ENCODE measurements around the gene TNS1. TPM values are rescaled to one million over a fixed set of nuclear protein-coding genes. Genes with fewer than 3 reads are reported as not detected.
A peak's percentile ranks its signal among the peaks of the same experiment; 100 is the strongest.

TNS1 gene
- total RNA-seq, 1 experiment from 2014 or later: 1.5 TPM

- ChIA-PET POLR2A (ENCODE audit: unreplicated experiment) (no interaction called here), CTCF (no interaction called here)
- intact Hi-C loops (cut with micrococcal nuclease): no loop called here
- H3K79me2 ChIP-seq (ENCODE audit: low read length): no peaks in the 10 kb centered on the region
- H2AFZ ChIP-seq (ENCODE audit: low read length): no peak overlapping the region
- no peak overlapping the region for H3K4me3 ChIP-seq (ENCODE audit: low read length)
- BruUV-seq (replicated peaks): no TSS peak
- DNase-seq (peak; percentile 22), ATAC-seq (peak; percentile 38)
- H4K20me1 ChIP-seq (ENCODE audit: low read length): no peaks in the 10 kb centered on the region
- no peak overlapping the region for H3K4me2 ChIP-seq (ENCODE audit: low read length)
- peaks cover 78% of the 10 kb centered on the region for H3K27me3 ChIP-seq (ENCODE audit: low read length)
- no peaks in the 10 kb centered on the region for H3K4me1 ChIP-seq (ENCODE audit: insufficient read depth, low read length)
- H3K36me3 ChIP-seq (ENCODE audit: low read depth, low read length): no peaks in the 10 kb centered on the region
- H3K27ac ChIP-seq (ENCODE audit: low read length): no peak overlapping the region
- H3K9me2 ChIP-seq (replicated peaks; ENCODE audit: low read length): no peaks in the 10 kb centered on the region
- no peak for TF ChIP-seq CTCF (conservative IDR thresholded peaks at IDR 0.05; ENCODE audit: low read depth, low read length)
- TF ChIP-seq EZH2phosphoT487 (IDR thresholded peaks at IDR 0.05; ENCODE audit: borderline replicate concordance, low read length): no peak
- TF ChIP-seq EZH2 (IDR thresholded peaks at IDR 0.05; ENCODE audit: low read length, unreplicated experiment): no peak
- no peaks in the 10 kb centered on the region for H3F3A ChIP-seq (ENCODE audit: low read length, unreplicated experiment)
- H3K9me3 ChIP-seq (ENCODE audit: low read length): no peaks in the 10 kb centered on the region
- H3K9ac ChIP-seq (ENCODE audit: low read length): no peak overlapping the region
Measured at GRCh38 chr2:217934321-217935131, 68.3 kb downstream of the TNS1 start.

- Histone ChIP-seq H3K4me1 (ENCODE audit: insufficient read depth, low read length) (no peaks in the 10 kb centered on the region), H3K4me3 (ENCODE audit: low read length) (no peak overlapping the region), H3K27ac (ENCODE audit: low read length) (no peak overlapping the region), H3K9me2 (replicated peaks; ENCODE audit: low read length) (no peaks in the 10 kb centered on the region), H3F3A (ENCODE audit: low read length, unreplicated experiment) (no peaks in the 10 kb centered on the region), H4K20me1 (ENCODE audit: low read length) (no peaks in the 10 kb centered on the region), H3K9me3 (ENCODE audit: low read length) (no peaks in the 10 kb centered on the region), H3K9ac (ENCODE audit: low read length) (no peak overlapping the region), H3K36me3 (ENCODE audit: low read depth, low read length) (no peaks in the 10 kb centered on the region), H3K79me2 (ENCODE audit: low read length) (no peaks in the 10 kb centered on the region), H2AFZ (ENCODE audit: low read length) (no peak overlapping the region), H3K4me2 (ENCODE audit: low read length) (no peak overlapping the region), H3K27me3 (ENCODE audit: low read length) (peaks cover 76% of the 10 kb centered on the region)
- ATAC-seq: no peak
- POLR2A ChIA-PET (ENCODE audit: unreplicated experiment): no interaction called here
- no peak for TF ChIP-seq CTCF (conservative IDR thresholded peaks at IDR 0.05; ENCODE audit: low read depth, low read length)
- no peak for TF ChIP-seq EZH2 (IDR thresholded peaks at IDR 0.05; ENCODE audit: low read length, unreplicated experiment)
- BruUV-seq (replicated peaks): no TSS peak
- intact Hi-C loops (cut with micrococcal nuclease): no loop called here
- CTCF ChIA-PET: no interaction called here
- DNase-seq: no peak
Measured at GRCh38 chr2:217933617-217933993, 69.2 kb downstream of the TNS1 start.

- H3K27me3 ChIP-seq (ENCODE audit: low read length): peaks cover 70% of the 10 kb centered on the region
- H3K4me2 ChIP-seq (ENCODE audit: low read length): no peak overlapping the region
- H2AFZ ChIP-seq (ENCODE audit: low read length): no peak overlapping the region
Measured at GRCh38 chr2:217932803-217933616, 69.8 kb downstream of the TNS1 start.

More at GRCh38 chr2:217932803-217933616, 69.8 kb downstream of the TNS1 start:
- H3K9me3 ChIP-seq (ENCODE audit: low read length): no peaks in the 10 kb centered on the region
- POLR2A ChIA-PET (ENCODE audit: unreplicated experiment): no interaction called here
- no TSS peak for BruUV-seq (replicated peaks)
- intact Hi-C loops (cut with micrococcal nuclease): no loop called here
- no peaks in the 10 kb centered on the region for H4K20me1 ChIP-seq (ENCODE audit: low read length)
- H3K9ac ChIP-seq (ENCODE audit: low read length): no peak overlapping the region
- H3K9me2 ChIP-seq (replicated peaks; ENCODE audit: low read length): no peaks in the 10 kb centered on the region
- DNase-seq (no peak), ATAC-seq (no peak)
- no peak overlapping the region for H3K27ac ChIP-seq (ENCODE audit: low read length)
- no peaks in the 10 kb centered on the region for H3K36me3 ChIP-seq (ENCODE audit: low read depth, low read length)
- H3K79me2 ChIP-seq (ENCODE audit: low read length): no peaks in the 10 kb centered on the region
- no peak overlapping the region for H3K4me3 ChIP-seq (ENCODE audit: low read length)
- CTCF ChIA-PET: interaction anchor here (0.7 kb wide), 1 partner anchor 226 kb away, joined by 3 read pairs; no protein-coding TSS in a partner anchor
- H3K4me1 ChIP-seq (ENCODE audit: insufficient read depth, low read length): no peaks in the 10 kb centered on the region
- no peaks in the 10 kb centered on the region for H3F3A ChIP-seq (ENCODE audit: low read length, unreplicated experiment)
- TF ChIP-seq CTCF (conservative IDR thresholded peaks at IDR 0.05; ENCODE audit: low read depth, low read length) (0 out of 2 replicates have a peak, but pooled peaks have one; percentile 16), EZH2phosphoT487 (IDR thresholded peaks at IDR 0.05; ENCODE audit: borderline replicate concordance, low read length) (no peak), EZH2 (IDR thresholded peaks at IDR 0.05; ENCODE audit: low read length, unreplicated experiment) (no peak)
